ENCODE data around the gene ZSWIM8.

DNA sequence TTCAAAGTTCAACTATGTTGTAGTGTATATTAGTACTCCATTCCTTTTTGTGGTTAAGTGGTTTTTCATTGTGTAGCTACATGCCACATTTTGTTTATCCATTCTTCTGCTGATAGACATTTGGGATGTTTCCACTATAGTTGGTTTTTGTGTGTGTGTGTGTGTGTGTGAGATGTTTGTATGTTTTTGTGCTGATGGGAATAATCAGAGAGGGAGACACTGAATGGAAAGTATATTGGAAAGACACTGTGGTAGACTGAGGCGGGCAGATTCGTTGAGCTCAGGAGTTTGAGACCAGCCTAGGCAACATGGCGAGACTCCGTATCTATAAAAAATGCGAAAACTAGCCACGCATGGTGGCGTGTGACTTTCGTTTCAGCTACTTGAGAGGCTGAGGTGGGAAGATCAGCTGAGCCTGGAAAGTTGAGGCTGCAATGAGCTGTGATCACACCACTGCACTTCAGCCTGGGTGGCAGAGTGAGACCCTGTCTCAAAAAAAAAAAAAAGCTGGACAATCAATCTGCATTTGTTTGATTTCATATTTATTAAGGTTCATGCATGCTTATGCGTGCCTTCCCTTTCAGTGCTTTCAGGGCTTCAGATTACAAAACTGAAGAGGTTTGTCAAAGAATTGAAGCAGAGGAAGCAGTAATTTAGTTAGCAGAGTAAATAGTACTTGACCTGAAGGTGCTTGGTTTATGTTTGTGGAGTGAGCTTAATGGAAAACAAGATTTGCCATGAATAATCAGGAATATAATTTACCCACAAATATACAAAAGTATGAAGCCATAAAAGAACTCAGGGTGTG lies 26.5 kb upstream of the ZSWIM8 start:
- TF ChIP-seq POLR2A (IDR thresholded peaks at IDR 0.05; ENCODE audit: low read depth, low read length) = no peak
- no peak for TF ChIP-seq POLR2AphosphoS5 (IDR thresholded peaks at IDR 0.05; ENCODE audit: low read depth, low read length)

All from GM12892 (cell line).